Activated naive CD4-positive, alpha-beta T cell treated with anti-CD3 and anti-CD28 coated beads, Interleukin-2, amount 50 U/mL, for 16 hours (primary cell): ENCODE data around the gene CHMP4B.

Experiments
- DNase-seq: peaks from one replicate; pipeline ENCODE4 v3.0.0-alpha.2; 2020

The CHMP4B gene

DNA sequence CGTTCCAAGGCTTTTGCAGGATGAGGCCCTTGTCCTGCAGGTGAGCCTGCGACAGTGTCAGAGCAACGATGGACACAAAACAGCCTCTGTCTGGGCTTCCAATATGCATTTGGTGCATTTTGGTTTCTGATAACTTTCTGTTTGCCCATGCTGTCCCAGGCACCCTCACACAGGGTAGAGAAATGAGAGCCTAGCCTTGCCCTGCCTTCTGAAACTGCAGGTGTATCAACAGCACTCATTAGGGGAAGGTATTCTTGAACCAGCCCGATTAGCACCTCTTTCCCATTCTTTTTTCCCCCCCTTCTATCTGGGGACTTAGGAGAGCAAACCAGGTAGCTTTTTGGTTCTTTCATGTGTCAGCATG is 30.3 kb downstream of the CHMP4B start:
- no peak for DNase-seq

DNA sequence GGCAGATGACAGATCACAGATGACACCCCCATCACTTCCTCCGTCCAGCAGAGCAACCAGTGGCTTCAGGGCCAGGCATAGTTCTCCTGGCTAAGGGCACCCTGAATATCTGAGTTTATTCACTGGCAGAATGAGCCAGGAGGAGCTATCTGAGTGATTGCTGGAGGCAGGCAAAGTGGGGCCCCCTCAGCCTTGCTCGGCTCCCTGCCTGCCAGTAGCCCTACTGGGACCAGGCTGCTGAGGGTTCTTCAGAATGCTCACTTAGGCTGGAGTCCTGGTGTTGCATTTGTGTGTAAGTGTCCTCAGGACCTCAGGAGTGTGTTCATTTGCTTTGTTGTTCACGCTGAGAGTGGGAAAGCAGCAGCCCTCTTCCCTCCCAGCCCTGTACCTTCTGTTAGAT is 31.2 kb downstream of the CHMP4B start:
- DNase-seq, result no peak

DNA sequence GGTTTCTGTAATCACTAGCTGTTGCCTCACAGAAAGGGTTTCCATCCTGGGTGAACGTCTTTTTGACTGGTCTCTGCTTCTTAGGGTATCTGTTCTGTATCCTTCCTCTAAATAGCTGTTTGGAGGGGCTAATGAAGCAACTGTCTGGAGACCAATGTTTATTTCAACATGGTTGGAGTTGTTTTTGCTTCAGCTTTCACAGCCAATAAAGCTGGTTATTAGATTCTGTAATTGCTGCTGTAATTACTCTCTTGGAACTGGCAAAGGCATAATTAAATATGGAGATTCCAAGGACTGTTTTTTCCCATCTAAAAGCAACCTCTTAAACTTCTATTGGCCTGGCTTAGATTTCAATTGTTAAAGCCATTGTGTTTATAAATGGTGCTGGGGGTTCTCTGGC is 31.9 kb downstream of the CHMP4B start:
- no peak for DNase-seq

DNA sequence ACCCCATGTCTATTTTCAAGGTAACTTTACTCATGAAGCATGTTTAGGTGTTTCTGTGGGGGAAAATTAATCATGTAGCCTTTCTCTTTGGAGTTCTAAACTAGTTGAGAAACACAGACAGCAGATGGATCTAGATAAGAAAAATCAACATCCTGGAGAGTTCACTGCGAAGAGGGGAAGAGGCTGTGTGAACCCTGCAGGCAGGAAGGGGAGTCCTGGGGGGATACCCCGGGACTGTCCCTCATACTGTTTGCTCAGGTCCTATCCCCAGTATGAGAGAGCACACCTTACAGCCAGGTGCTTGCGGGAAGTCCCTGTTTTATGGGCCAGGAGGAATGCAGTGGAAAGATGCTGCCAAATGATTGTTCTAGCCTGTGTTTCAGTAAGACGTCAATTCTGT is 32.7 kb downstream of the CHMP4B start:
- no peak for DNase-seq

DNA sequence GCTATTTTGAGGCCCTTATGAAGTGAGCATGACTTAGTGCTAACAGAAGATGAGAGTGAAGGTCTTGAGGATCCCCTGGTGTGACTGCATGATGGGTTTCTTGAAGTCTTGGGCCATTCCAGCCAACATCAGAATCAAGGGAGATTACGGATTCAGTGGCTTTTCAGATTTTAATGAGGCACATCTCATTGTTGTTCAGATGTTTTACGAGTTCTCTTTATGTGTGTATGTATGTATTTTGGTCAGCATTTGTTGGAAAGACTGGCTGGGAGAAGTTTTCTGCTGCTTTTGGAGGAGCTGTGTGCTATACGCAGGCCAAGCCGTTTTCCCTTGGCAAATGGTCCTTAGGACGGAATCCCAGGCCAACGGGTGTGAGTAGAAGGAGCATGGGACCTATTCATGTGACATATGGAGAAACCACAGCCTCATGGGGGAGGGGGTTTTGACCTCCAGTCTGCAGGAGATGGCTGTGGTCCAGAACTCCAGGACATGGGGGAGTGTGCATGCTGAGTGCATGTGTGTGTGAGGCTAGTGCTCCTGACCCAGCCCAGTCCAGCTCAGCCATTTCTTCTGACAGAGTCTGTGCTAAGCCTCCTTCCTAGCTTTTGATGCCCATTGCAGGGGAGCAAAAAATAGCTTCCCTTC is 35.3 kb downstream of the CHMP4B start:
- DNase-seq, result no peak

DNA sequence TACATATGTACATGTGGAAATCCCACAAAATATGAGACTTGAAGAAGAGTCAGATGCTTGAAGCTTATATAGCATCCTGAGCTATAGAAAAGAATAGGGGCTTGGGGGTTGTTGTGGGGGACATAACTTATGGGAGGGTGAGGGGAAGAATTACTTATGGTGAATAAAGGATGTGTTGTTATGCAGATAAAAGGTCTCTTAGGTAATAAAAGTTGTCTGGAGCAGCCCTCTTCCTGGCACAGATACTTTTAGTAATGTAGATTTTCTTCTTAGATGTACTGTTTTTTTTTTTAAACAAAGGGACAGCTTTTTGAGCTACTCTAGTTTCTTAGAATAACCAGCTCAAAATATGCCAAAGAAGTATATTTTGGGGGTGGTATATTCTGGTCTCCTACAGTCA is 35.9 kb downstream of the CHMP4B start:
- DNase-seq, result no peak

DNA sequence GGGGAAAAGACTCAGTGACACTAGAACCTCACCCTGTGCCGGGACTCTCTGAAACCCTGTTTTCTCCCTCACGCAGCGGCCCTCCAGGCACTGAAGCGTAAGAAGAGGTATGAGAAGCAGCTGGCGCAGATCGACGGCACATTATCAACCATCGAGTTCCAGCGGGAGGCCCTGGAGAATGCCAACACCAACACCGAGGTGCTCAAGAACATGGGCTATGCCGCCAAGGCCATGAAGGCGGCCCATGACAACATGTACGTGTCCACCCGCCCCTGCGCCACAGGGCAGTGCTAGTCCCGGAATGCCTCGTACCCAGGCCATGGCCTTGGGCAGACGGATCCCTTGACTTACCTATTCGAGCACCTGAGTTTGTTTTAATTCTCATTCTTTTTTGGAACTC is 37.2 kb downstream of the CHMP4B start:
- DNase-seq, result no peak

DNA sequence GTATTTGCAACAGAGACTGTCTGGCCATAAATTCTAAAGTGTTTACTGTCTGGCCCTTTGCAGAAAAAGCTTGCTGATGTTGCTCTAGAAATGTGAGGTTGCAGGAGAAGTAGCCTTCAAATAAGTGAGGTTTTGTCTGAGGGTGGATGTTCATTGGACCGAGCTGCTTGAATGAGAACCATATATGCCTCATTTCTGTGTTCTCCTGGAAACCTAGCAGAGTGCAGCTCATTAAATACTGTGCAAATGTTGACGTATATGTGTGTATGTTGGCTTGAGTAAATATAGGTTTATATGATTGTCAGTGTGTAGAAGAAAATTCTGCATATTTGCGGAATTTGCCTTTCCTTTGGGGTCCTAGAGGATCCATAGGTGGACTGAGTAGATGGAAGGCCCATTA is 39.0 kb downstream of the CHMP4B start:
- no peak for DNase-seq

DNA sequence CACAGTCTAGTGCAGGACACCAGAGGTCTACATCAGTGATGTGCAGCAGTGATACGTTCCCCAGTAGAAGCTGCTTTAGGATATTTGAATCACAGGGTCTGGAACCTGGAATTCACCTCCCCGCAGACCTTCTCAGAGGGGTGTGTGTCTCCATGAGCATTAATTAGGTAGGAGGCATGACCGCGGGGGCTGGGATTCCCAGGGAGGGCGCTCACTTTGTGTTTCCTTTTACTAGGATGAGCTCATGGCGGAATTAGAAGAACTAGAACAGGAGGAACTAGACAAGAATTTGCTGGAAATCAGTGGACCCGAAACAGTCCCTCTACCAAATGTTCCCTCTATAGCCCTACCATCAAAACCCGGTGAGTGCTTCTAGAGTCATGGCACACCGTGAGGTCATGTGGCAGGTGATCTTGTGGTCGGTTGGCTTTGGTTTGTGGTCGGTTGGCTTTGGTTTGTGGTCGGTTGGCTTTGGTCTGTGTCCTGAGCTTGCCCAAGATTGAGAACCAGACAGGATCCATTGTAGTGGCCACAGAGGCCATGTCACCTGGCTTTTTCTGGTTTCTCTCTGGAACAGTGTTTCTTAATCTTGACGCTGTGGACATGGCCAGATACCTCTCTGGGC is 40.8 kb downstream of the CHMP4B start:
- no peak for DNase-seq

DNA sequence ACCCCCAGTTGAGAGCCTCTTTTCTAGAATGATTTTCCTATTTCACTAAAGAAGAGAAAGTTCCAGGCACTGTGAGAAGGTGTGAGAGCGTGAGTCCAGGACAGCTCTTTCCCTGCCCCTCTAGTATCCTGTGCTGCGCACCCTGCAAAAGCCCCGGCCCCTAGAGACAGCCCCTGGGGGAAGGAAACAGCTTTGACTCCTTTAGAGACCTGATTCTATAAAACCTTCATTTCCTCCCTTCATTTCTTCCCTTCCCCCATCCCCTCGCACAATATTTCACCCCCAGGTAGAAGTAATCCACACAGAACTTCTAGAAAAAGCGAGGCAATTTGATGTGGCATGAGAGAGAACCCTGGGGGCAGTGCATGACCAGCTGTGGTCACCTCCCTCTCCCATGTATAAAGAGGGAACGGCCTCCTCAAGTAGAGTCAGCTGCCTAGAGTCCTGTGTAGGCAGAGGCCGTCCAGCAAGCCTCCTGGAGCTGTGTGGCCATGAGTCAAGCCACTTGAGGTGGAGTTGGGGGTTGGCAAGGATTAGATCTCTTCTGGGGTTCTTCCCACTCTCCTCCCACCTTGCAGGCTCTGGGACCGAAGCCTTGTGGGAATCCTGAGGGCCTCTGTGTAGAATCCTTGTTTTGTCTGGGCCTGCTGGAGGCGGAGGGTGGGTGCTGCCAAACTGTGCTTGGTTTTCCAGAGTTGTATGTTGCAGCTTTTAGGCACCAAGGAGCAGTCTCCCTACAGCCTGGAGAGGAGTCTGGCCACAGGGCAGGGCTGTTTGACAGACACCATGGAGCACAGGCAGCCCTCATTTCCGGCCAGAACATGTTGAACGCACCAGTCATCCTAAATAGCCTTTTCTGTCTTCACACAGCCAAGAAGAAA is 41.7 kb downstream of the CHMP4B start:
- DNase-seq, result no peak

DNA sequence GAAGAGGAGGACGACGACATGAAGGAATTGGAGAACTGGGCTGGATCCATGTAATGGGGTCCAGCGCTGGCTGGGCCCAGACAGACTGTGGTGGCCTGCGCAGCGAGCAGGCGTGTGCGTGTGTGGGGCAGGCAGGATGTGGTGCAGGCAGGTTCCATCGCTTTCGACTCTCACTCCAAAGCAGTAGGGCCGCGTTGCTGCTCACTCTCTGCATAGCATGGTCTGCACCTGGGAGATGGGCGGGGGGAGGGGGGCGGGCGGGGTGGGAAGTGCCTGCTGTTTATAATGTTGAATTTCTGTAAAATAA is 42.3 kb downstream of the CHMP4B start:
- DNase-seq, result peak; percentile 33

DNA sequence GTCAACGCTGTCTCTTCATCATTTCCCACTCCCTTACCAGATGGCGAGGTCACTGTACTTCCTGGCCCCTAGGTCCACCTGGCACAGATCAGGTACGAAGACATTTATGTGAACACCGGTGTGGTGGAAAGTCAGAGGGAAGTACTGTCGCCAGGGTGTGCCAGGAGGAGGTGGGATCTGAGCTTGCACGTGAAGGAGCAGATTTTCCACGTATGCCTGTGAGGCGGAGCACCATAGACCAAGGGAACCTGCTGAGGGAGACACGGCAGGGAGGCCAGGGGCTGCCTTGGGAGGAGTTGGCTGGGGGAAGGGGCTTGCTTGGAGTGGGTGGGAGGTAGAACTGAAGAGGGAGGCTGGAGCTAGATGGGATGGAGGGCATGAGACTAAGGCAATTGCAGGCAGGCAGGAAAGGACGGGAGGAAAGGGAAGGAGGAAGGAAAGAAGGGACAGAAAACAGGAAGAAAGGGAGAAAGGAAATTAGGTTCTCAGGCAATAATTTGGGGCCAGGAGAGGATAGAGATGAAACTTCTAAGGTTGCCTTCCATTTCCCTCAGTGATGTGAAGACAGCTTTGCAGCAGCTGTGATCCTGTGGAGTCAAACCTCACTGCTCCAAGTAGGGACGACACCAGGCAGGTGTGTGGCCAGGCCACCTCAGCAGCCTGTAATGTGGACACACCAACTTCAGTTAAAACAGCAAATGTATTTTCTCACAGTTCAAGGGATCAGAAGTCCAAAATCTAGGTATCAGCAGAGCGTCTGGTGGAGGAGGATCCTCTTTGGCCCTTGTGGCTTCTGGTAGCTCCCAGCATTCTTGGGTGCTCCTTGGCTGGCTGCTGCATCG is 46.8 kb downstream of the CHMP4B start:
- DNase-seq, result no peak

DNA sequence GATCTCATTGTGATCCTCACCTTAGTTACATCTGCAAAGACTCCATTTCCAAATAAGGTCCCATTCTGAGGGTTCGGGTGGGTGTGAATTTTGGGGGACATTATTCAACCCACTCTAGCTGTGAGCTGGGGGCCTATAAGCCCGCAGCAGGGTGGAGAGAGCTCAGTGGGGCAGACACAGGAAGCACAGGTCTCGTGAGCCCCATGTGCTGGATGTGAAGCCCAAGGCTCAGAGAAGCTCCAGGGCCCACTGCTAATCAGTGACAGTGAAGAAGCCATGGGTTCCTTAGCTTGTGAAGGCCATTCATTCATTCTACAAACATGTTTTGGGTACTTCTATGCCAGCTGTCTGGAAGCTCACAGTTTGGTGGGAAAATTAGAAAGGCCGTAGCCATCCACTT is 47.5 kb downstream of the CHMP4B start:
- no peak for DNase-seq

DNA sequence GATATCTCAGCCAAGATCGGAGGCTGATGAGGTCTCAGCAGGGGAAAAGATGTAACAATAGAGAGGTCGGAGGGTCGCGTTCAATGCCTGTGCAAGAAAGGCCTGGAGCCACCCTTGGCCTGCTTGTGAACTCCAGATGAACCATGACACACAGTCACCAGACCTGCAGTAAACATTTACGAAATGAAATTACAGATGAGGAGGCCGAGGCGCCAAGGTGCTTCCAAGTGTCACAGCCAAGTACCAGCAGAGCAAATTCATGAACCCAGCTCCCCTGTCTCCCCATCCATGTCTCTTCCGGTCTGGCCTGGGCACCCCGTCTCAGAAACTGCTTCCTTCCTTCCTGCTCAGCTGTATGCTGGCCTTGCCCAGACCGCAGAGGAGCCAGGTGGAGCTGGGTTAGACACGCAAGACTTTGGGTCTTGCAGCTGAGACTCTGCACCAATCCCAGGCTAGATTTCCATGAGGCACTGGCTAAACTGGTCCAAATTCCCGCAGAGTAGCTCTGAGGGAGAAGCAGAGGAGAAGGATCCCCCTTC is 48.1 kb downstream of the CHMP4B start:
- DNase-seq, result no peak

DNA sequence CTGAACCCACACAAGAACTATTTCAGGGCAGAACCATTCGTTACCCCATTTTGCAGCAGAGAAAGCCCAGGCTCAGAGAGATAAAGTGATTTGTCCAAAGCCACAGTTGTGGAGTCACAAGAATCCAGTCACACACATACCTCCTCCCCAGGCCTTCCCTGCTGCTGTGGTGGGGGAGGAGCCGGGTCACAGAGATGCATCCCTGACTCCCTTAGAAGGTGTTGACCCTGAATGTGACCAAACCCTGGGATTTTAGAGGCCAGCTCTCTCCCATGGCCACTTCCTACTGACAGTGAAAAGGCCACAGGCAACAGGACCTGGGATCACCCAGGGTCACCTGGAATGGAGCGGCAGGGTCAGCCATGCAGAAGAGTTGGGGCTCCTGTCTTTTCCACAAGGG is 48.6 kb downstream of the CHMP4B start:
- no peak for DNase-seq

DNA sequence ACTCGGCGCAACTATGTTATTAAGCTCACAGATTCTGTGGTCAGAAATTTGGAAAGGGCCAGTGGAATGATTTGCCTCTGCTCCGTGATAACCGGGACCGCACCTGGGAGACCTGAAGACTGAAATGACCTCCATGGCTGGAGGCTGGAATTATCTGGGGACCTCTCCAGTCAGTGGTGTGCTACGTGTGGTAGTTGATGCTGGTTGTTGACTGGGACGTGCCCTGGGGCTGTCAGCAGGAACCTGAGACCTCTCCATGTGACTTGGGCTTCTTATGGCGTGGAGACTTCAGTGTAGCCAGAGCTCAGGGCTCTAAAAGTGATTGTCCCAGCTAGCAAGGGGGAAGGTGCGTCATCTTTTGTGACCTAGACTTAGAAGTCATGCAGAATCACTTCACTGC is 50.3 kb downstream of the CHMP4B start:
- DNase-seq, result no peak

DNA sequence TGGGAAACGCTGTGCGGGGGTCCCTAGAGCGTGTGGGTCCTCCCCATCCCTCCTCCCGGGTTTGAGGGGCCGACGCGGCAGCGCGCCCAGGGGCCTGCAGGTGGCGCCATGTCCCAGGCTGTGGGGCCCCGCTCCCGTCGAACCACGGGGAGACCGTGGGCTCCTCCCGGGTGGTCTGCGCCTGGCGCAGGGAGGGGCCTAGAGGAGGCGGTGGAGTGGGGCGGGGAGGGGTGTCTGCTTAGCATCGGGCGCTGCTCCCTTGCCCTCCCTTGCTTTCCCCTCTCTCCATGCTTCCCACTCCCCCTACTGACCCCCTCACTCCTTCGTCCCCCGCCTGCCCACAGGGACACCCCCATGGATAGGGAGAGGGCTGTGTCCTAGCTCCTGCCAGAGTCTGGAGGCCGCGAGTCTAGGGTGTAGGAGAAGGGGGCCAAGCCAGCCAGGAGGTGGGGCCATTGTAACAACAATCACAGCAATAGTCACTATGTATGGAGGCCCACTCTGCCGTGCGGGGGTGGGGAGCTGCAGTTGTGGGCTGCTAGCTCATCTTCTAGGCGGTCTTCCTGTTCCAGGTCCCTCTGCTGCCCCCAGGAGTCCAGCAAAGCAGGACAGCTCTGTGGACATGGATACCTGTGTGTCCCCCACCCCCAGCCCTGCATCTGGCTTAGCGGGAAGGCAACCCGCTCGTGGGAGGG is 51.7 kb downstream of the CHMP4B start:
- DNase-seq, result peak; percentile 53

DNA sequence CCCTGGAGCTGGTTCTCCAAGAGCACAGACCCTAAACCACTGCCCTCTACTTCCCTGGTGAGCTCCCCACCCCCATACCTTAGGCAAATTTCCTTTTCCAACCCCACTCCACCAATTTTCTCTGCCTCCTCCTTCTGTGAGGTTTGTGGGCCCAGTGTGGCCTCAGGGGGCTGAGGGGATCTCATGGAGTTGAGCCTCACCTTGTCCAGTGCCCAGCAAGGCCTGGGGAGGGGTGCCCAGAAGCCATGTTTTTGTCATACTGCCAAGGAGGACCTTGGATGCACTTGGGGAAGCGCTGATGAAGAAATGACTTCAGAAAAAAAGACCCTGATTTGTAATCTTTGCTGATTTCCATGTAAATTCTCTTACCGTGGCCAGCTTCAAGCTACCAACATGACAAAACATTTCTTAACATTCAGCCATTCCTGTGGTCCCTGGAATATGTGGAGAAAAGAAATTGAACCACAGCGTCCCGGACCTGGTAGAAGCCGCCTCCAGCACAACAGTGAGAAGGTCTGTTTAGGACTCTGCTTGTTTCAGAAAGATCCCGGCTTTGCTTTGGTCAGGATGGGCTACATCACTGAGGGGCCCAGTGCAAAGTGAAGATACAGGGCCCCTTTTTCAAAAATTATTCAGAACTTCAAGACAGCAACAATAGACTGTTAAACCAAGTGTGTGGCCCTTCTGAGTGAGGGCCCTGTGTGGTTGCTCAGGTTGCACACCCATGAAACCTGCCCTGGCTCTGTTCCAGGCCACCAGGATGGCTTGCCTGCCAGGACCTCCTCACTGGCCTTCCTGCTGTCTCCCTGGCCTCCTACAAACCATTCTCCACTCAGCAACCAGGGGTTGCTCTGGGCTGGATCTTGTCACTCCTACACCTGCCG is 52.5 kb downstream of the CHMP4B start:
- no peak for DNase-seq

DNA sequence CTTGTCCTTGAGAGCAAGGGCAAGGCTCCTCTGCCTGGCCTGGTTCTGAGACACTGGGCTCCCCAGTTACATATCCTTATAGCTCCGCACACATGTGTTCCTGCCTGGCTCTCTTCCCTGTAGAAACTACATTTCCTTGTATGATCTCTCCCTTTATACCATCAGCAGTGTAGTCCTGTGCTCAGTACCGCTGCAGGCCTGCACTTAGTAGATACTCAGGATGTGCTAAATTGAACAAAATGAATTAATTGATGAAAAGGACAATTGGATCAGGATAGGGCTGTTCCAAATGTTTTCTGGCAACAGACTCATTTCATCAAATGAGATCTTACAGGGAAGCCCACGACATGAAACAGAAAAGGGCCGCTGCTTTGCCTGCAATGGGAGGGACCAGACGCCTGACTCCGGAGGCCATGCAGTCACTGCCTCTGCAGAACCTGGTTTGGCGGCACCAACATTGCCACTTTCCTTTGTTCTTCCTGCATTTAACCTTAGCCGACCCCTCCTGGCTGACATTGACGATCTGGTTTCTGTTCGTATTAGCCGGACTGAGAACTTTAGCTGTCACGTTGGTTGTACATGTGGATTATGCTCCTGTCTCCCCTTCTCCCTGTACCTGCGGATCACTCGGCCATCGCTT is 53.3 kb downstream of the CHMP4B start:
- DNase-seq, result no peak

DNA sequence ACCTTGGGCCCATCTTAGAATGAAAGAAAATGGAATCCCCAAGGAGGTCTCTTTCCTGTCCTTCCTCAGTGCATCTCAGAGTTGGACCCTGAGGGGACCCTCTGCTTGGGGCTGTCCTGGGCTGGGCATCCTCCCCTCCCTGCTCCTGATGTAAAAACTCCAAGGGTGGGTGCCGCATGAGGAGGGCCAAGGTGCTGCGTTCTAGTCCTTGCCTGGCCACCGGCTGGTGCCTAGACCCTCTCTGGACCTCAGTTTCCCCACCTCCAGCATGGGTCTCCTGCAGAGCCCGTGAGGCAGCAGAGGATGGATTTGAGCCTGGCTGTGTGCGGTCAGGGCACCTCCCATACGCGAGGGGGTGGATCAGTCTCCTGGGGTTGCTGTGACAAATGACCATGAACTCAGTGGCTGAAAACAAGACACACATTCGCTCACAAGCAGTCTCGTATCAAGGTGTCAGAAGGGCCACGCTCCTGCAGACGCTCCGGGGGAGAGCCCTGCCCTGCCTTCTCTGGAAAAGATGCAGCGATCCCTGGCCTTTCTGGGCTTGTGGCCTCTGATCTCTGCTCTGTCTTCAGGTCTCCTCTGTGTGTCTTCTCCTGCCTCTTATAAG is 54.7 kb downstream of the CHMP4B start:
- DNase-seq, result no peak
